ENCODE measurements around the gene ZFPM1. TPM values are rescaled to one million over a fixed set of nuclear protein-coding genes. Genes with fewer than 3 reads are reported as not detected.
"Not testable (repeated sequence)": the region's sequence is repeated elsewhere in the genome, so short reads cannot be mapped to it uniquely, and the experiment has no call there.

ZFPM1 gene
- total RNA-seq, 1 donor from 2014 or later, result 8.4 TPM

DNA sequence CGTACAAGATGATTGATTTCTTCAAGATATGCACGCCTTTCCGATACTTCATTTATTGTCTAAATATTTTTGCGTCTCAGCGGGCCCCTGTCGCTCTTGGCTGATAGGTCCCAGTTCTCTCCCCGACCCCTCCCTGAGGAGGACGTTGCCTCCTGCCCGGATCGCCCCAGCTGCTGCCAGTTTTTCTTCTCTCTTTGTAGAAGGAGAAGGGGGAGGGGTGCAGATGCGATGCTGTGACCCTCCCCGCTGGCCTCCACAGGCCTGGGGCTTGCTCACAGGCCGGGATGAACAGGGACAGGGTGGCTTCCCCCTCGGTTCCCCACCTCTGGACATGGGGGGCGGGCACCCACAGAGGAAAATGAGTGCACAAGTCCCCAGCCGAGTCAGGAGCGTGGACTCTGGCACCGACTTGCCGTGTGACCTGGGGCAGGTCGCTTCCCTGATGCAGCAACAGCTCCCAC is 63.6 kb downstream of the ZFPM1 start:
- no peaks in the 10 kb centered on the region for H3K9me3 ChIP-seq
- ATAC-seq, result no peak
- intact Hi-C loops (cut with DNase I), result no loop called here
- H3K27me3 ChIP-seq, result no peaks in the 10 kb centered on the region
- no peaks in the 10 kb centered on the region for H3K36me3 ChIP-seq
- H3K4me1 ChIP-seq, result no peaks in the 10 kb centered on the region
- TF ChIP-seq, protein P1, sequence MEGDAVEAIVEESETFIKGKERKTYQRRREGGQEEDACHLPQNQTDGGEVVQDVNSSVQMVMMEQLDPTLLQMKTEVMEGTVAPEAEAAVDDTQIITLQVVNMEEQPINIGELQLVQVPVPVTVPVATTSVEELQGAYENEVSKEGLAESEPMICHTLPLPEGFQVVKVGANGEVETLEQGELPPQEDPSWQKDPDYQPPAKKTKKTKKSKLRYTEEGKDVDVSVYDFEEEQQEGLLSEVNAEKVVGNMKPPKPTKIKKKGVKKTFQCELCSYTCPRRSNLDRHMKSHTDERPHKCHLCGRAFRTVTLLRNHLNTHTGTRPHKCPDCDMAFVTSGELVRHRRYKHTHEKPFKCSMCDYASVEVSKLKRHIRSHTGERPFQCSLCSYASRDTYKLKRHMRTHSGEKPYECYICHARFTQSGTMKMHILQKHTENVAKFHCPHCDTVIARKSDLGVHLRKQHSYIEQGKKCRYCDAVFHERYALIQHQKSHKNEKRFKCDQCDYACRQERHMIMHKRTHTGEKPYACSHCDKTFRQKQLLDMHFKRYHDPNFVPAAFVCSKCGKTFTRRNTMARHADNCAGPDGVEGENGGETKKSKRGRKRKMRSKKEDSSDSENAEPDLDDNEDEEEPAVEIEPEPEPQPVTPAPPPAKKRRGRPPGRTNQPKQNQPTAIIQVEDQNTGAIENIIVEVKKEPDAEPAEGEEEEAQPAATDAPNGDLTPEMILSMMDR (IDR thresholded peaks at IDR 0.05), result no peak
- H3K4me3 ChIP-seq, result no peak overlapping the region
- no peak overlapping the region for H3K27ac ChIP-seq
- no peak for DNase-seq

DNA sequence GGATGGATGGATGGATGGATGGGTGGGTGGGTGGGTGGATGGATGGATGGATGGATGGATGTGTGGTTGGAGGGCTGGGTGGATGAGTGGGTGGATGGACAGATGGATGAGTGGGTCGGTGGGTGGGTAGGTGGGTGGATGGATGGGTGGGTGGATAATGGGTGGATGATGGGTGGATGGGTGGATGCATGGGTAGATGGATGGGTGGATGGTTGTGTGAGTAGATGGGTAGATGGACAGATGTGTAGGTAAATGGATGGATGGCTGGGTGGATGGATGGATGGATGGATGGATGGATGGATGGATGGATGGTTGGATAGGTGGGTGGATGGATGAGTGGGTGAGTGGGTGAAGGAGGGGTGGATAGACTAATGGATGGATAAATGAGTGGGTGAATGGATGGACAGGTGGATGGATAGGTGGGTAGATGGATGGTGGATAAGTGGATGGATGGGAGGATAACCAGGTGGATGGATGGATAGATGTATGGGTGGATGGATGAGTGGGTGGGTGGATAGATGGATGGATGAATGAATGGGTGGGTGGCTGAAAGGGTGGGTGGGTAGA is 64.2 kb downstream of the ZFPM1 start:
- H3K27me3 ChIP-seq; H3K9me3 ChIP-seq; H3K4me1 ChIP-seq; H3K27ac ChIP-seq; H3K4me3 ChIP-seq; intact Hi-C loops (cut with DNase I); DNase-seq; H3K36me3 ChIP-seq; ATAC-seq: not testable (repeated sequence)

DNA sequence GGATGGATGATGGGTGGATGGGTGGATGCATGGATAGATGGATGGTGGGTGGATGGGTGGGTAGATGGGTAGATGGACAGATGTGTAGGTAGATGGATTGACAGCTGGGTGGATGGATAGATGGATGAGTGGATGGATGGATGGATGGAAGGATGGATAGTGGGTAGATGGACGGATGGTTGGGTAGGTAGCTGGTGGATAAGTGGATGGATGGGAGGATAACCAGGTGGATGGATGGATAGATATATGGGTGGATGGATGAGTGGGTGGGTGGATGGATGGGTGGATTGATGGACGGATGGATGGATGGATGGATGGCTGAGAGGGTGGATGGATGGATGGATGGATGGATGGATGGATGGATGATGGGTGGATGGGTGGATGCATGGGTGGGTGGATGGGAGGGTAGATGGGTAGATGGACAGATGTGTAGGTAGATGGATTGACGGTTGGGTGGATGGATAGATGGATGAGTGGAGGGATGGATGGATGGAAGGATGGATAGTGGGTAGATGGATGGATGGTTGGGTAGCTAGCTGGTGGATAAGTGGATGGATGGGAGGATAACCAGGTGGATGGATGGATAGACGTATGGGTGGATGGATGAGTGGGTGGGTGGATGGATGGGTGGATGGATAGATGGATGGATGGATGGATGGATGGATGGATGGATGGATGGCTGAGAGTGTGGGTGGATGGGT is 65.5 kb downstream of the ZFPM1 start:
- intact Hi-C loops (cut with DNase I); H3K4me1 ChIP-seq; ATAC-seq; H3K27me3 ChIP-seq; DNase-seq; H3K27ac ChIP-seq; H3K4me3 ChIP-seq; H3K36me3 ChIP-seq; H3K9me3 ChIP-seq: not testable (repeated sequence)

DNA sequence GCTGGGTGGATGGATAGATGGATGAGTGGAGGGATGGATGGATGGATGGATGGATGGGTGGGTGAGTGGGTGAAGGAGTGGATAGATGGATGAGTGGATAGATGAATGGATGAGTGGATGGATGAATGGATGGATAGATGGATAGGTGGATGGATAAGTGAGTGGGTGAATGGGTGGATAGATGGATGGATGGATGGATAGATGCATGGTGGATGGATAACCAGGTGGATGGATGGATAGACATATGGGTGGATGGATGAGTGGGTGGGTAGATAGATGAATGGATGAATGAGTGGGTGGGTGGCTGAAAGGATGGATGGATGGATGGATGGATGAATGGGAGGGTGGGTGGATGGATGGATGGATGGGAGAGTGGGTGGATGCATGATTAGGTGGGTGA is 66.2 kb downstream of the ZFPM1 start:
- Histone ChIP-seq H3K4me3 (no peak overlapping the region), H3K36me3 (no peaks in the 10 kb centered on the region), H3K27me3 (no peaks in the 10 kb centered on the region), H3K27ac (no peak overlapping the region), H3K4me1 (no peaks in the 10 kb centered on the region), H3K9me3 (no peaks in the 10 kb centered on the region)
- intact Hi-C loops (cut with DNase I), result no loop called here
- TF ChIP-seq, protein P1 (IDR thresholded peaks at IDR 0.05), result no peak
- DNase-seq (no peak), ATAC-seq (no peak)

DNA sequence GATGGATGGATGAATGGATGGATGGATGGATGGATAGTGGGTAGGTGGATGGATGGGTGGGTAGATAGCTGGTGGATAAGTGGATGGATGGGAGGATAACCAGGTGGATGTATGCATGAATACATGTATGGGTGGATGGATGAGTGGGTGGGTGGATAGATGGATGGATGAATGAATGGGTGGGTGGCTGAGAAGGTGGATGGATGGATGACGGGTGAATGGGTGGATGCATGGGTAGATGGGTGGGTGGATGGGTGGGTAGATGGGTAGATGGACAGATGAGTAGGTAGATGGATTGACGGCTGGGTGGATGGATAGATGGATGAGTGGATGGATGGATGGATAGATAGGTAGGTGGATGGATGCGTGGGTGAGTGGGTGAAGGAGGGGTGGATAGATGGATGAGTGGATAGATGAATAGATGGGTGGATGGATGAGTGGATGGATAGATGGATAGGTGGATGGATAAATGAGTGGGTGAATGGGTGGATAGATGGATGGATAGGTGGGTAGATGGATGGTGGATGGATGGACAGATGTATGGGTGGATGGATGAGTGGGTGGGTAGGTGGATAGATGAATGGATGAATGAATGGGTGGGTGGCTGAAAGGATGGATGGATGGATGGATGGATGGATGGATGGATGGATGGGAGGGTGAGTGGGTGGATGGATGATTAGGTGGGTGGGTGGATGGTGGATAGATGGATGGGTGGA is 67.0 kb downstream of the ZFPM1 start:
- H3K36me3 ChIP-seq, result no peaks in the 10 kb centered on the region
- ATAC-seq (no peak), DNase-seq (no peak)
- no peaks in the 10 kb centered on the region for H3K9me3 ChIP-seq
- H3K27ac ChIP-seq, result no peak overlapping the region
- TF ChIP-seq, protein P1 (IDR thresholded peaks at IDR 0.05), result no peak
- no peaks in the 10 kb centered on the region for H3K4me1 ChIP-seq
- intact Hi-C loops (cut with DNase I), result no loop called here
- no peaks in the 10 kb centered on the region for H3K27me3 ChIP-seq
- no peak overlapping the region for H3K4me3 ChIP-seq

GRCh38 chr16:88521674-88522073 is 68.6 kb downstream of the ZFPM1 start:
- Histone ChIP-seq H3K36me3 (no peaks in the 10 kb centered on the region), H3K9me3 (no peaks in the 10 kb centered on the region), H3K27me3 (no peaks in the 10 kb centered on the region), H3K4me3 (no peak overlapping the region), H3K4me1 (peaks cover under 1% of the 10 kb centered on the region), H3K27ac (no peak overlapping the region)
- DNase-seq, result no peak
- TF ChIP-seq, protein P1 (IDR thresholded peaks at IDR 0.05), result no peak
- intact Hi-C loops (cut with DNase I), result no loop called here
- ATAC-seq, result no peak

Measured in upper lobe of right lung (tissue), 1 donor.